A172 (cell line): ENCODE data around the gene LMAN1L. TPM values are rescaled to one million over a fixed set of nuclear protein-coding genes. Genes with fewer than 3 reads are reported as not detected.

Experiments
- DNase-seq: peaks from one replicate; pipeline ENCODE4 v3.0.0-alpha.2; 2015; ENCODE audit warnings: low spot score
- total RNA-seq: library from RNA; depleted of rRNA; stranded (reverse); fragments of >200 nt; shearing (Covaris generic); gene quantifications from 2 replicates; pipeline ENCODE4 v1.2.3, GENCODE V29; 2014

The LMAN1L gene
- total RNA-seq, 1 experiment from 2014 or later, result not detected

DNA sequence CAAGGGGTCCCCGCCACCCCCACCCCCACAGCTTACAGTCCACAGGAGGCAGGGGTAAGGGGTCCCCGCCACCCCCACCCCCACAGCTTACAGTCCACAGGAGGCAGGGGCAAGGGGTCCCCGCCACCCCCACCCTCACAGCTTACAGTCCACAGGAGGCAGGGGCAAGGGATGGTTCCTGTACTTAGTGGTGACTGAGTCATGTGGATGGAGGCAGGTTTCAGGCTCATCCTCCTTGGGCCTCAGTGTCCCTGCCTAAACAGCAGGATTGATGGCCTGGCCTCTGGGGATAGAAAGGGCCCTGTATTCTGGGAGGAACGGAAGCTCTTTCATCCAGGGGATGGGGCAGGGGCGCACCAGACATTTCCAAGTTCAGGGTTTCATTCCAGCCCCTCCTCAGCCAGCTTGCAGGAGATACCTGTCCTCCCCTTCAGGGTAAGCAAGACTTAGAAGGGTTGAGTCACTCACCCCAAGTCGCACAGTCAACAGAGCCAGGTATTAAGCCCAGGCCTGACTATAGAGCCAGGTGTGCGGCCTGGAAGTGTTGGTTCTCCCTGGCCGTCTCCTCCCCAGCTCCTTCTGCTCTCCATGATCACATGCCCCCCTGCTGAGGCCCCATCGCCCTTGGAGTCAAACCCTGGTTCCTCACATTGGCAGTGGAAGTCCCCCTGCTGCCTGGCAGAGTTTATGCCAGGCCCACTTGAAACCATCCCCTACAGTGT, 18.2 kb upstream of the LMAN1L start:
- no peak for DNase-seq

DNA sequence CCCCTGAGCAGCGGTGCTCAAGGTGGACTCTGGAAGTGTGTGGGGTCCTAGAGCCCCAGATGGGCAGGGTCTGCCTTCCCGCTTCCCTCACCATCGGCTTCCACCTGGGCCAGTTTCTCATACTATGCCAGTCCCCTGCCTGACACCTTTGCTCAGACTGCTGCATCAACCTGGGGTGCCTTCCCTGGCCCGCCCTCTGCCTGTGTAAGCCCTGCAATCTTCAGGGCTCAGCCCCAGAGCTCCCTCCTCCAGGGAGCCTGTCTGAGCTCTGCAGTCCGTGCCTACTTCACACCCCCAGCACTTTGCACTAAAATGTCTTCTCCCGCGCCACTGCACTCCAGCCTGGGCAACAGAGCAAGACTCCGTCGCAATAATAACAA, 17.7 kb upstream of the LMAN1L start:
- no peak for DNase-seq

DNA sequence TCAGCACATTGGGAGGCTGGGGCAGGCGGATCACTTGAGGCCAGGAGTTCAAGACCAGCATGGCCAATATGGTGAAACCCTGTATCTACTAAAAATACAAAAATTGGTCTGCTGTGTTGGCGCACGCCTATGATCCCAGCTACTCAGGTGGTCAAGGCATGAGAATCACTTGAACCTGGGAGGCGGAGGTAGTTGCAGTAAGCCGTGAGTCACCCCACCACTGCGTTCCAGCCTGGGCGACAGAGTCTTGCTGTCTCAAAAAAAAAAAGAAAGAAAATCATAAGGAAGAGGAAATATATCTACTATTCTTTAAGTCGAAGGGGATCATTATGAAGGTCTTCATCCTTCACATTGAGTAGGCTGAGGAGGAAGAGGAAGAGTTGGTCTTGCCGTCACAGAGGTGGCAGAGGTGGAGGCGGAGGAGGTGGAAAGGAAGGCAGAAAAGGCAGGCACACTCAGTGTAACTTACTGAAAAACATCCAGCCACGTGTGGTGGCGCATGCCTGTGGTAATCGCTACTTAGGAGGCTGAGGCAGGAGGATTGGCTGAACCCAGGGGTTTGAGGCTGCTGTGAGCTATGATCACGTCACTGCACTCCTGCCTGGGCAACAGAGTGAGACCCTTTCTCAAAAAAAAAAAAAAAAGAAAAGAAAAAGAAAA, 16.5 kb upstream of the LMAN1L start:
- DNase-seq, result no peak

DNA sequence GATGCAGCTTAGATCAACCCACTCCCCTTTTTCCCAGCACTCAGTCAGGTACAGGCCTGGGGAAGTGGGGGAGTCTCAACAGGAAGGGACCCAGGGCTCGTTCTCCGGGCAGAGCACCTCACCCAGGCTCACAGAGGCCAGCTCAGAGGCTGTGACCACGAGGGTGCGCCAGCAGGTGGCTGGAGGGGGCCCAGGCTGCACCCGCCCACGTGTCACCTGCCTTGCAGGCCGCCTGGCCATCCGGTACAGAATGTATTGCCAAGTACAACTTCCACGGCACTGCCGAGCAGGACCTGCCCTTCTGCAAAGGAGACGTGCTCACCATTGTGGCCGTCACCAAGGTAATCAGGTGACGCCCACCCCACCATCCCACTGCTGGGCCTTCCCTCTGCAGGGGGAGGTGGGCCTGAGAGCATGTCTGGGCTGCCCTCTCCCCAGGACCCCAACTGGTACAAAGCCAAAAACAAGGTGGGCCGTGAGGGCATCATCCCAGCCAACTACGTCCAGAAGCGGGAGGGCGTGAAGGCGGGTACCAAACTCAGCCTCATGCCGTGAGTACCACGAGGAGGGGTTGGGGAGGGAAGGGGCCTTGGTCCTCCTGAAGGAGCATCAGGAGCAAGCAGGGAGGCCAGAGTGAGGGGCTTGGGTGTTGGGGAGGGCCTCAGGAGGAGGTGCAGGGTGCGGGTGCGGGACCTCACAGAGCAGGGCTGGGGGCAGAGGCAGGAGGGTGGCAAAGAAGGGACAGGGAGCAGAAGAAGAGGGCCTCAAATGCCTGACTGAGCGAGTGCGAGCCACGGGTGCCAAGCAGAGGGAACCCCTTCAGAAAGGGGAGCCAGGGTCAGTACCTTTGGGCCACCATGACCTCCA, 14.0 kb upstream of the LMAN1L start:
- no peak for DNase-seq

DNA sequence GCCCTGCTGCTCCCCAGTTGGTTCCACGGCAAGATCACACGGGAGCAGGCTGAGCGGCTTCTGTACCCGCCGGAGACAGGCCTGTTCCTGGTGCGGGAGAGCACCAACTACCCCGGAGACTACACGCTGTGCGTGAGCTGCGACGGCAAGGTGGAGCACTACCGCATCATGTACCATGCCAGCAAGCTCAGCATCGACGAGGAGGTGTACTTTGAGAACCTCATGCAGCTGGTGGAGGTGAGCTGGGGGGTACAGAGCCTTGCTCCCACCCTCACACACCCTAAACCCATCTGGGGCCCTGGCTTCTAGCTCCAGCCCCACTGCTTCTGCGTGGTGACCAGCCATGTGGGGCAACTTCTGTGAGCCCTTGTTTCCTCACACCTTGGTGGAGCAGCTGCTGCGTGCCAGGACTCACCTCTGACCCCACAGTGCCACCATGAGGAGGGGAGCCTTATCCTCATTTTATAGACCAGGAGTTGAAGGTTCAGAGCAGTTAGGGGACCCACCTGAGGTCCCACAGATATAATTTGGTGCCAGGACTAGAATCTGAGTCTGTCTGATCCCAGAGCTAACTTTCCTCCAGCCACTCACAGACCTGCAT, 13.3 kb upstream of the LMAN1L start:
- DNase-seq, result no peak

DNA sequence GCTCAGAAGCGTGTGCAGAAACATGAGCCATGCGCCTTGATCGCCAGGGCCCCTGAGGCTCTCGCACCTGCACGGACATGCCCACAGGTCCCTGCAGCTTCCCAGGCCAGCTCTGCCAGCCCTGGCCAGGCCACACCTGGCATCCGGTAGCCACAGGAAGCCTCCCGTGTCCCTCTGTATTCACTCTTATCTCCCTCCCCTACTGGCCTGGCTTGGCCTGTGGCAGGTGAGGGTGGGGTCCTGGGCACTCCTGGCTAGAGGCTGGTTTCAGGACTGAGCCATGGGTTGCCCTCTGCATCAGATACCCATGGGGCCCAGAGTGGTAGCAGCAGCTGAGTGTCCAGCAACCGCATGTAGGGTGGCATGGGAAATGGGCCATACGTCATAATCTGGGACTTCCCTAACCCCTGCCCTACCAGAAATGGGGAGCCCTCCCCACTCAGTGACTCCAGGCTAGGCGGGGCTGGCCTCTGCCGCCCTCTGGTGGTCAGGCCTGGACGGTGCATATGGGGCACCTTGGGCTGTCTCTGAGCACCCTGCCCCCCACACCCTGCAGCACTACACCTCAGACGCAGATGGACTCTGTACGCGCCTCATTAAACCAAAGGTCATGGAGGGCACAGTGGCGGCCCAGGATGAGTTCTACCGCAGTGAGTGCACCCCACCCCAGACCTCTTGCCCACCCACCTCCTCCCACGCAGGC, 12.6 kb upstream of the LMAN1L start:
- DNase-seq, result peak; percentile 87

DNA sequence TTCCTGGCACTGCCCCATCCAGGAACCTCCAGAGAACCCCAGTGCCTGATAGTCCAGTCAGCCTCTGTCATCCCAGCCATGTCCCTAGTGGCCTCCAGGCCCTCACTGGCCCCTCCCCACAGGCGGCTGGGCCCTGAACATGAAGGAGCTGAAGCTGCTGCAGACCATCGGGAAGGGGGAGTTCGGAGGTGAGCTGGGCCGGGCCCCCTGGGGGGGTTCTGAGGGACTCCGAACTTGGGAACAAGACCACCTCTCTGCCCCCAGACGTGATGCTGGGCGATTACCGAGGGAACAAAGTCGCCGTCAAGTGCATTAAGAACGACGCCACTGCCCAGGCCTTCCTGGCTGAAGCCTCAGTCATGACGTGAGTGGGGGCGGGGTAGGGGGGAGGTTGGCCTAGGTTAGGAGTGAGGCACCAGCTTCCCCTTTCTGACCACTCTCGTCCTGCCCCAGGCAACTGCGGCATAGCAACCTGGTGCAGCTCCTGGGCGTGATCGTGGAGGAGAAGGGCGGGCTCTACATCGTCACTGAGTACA, 12.0 kb upstream of the LMAN1L start:
- no peak for DNase-seq

DNA sequence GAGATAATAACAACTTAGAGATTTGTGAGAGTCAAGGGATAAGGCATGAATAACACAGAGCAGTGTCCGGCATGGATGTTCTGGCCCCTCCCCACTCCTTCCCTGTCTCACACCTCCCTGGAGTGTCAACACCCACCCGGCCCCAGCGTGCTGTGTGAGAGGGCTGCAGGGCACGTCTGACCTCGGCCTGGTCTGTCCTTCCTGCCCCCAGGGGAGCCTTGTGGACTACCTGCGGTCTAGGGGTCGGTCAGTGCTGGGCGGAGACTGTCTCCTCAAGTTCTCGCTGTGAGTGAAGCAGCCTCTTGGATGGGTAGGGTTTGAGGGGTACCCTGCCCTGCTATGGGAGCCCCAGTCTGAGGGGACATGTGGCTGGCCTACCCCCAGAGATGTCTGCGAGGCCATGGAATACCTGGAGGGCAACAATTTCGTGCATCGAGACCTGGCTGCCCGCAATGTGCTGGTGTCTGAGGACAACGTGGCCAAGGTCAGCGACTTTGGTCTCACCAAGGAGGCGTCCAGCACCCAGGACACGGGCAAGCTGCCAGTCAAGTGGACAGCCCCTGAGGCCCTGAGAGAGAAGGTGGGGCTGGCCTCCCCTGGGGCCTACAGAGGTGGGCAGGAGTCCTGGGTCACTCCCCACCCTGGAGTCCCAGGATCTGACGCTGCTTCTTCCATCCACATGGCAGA, 11.2 kb upstream of the LMAN1L start:
- DNase-seq, result no peak

DNA sequence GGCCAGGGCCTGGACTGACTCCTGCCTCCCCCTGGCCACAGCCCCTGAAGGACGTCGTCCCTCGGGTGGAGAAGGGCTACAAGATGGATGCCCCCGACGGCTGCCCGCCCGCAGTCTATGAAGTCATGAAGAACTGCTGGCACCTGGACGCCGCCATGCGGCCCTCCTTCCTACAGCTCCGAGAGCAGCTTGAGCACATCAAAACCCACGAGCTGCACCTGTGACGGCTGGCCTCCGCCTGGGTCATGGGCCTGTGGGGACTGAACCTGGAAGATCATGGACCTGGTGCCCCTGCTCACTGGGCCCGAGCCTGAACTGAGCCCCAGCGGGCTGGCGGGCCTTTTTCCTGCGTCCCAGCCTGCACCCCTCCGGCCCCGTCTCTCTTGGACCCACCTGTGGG, 10.3 kb upstream of the LMAN1L start:
- DNase-seq, result no peak

DNA sequence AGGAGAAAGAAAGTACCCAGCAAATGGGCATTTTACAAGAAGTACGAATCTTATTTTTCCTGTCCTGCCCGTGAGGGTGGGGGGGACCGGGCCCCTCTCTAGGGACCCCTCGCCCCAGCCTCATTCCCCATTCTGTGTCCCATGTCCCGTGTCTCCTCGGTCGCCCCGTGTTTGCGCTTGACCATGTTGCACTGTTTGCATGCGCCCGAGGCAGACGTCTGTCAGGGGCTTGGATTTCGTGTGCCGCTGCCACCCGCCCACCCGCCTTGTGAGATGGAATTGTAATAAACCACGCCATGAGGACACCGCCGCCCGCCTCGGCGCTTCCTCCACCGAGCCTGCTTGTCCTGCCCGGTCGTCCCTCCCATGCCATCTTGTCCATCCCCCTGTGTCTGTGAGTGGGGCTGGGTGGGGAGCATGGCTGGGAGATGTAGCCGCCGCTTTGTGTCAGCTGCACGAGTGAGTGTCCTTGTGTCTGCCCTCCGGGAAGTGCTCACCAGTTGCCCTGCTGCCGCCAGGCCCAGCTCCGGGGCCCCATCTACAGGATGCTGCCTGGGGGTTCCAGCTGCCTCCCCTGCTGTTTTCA, 9.7 kb upstream of the LMAN1L start:
- no peak for DNase-seq

DNA sequence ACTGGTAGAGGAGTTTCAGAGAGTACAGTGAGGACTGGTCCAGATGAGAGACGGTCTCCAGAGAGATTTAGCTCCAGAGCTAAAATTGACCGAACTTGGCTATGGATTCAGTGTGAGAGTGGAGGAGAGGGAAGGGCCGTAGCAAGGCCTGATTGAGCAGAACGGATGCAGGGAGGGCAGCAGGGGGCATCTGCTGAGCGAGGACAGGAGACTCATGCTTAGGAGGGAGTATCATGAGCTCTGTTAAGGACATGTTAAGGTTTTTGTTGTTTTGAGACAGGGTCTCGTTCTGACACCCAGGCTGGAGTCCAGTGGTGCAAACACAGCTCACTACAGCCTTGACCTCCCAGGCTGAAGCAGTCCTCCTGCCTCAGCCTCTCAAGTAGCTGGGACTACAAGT, 7.7 kb upstream of the LMAN1L start:
- no peak for DNase-seq

DNA sequence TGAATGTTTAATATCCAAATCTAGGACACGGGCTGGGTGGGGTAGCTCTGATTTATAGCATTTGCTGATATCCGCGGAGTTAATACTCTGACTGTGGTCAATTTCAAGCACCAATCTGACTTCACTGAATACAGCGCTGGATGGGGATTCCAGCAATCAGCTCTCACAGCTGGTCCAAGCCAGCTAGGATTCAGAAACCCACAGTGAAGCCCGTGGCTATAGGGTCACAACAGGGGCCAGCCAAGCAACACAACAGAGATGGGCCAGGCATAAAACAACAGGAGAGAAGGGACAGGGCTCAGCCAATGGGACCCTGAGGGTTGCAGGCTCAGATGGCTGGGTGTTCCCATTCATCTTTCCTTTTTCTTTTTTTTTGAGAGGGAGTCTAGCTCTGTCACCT, 5.4 kb upstream of the LMAN1L start:
- DNase-seq, result no peak

DNA sequence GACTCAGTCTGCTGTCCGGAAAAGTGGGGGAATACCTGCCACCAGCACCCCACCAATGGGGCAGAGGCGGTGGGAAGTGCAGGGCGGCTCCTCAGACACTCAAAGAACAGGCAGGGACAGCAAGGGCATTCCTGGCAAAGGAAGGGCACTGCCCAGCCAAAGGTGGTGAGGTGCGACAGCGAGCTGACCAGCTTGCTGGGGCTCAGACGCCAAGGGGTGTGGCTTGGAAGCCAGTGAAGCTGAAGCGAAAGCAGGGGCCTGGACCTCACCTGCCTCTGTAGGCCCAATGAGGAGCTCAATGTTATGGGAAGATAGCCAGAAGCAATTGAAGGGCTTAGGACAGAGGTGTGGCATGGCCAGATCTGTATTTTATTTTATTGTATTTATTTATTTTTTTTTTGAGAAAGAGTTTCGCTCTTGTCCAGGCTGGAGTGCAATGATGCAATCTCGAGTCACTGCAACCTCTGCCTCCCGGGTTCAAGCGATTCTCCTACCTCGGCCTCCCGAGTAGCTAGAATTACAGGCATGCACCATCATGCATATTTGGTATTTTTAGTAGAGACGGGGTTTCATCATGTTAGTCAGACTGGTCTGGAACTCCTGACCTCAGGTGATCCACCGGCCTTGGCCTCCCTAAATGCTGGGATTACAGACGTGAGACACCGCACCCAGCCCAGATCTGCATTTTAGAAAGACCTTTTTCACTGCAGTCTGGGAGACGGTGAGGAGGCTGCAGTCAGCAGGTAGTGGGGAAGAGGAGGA, 4.4 kb upstream of the LMAN1L start:
- DNase-seq, result no peak

DNA sequence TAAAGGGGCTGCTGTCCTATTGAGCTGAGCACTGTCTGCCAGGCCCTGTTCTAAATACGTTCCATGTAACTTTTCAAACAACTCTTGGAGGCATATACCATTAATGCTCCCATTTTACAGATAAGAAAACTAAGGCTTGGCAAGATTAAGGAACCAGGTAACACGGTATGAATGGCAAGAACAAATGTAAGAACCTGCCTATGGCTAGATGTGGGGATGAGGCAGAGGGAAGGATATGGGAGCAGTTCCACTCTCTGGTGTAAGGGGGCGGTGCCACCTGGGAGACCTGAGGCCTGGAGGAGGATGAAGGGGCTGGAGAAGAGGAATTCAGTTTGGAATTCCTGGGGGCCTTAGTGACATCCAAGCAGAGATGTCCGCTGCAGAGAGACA, 3.8 kb upstream of the LMAN1L start:
- no peak for DNase-seq

DNA sequence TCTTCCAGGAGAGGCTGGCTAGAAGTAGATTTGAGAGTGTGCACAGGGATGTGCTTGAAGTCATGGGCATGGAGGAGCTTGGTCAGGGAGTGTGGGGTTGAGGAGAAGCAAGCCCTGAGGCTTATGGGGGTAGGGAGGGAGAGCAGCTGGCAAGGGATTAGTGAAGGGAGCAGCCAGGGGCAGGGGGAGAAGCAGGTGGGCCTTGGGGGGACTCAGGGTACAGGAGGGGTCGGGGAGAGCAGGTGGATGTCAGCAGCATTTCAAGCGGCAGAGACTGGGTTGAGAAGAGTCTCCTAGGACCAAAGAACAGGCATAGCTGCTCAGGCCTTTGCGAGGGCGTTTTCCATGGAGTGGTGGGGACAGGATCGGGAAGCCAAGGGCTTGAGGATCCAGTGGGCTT, 3.4 kb upstream of the LMAN1L start:
- DNase-seq, result no peak

DNA sequence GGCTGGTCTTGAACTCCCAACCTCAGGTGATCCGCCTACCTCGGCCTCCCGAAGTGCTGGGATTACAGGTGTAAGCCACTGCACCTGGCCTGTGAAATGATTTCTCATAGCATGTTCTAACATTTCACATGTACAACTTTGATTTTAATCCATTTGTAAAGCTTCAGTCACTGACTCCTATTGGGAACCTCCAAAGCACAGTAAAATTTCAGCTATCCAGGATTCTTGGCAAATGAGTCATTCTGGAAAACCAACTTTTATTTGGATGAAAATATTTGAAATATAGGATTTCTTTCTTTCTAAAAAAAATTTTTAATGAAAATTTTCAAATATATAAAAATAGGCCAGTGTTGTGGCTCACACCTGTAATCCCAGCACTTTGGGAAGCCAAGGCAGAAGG, 2.7 kb upstream of the LMAN1L start:
- no peak for DNase-seq

DNA sequence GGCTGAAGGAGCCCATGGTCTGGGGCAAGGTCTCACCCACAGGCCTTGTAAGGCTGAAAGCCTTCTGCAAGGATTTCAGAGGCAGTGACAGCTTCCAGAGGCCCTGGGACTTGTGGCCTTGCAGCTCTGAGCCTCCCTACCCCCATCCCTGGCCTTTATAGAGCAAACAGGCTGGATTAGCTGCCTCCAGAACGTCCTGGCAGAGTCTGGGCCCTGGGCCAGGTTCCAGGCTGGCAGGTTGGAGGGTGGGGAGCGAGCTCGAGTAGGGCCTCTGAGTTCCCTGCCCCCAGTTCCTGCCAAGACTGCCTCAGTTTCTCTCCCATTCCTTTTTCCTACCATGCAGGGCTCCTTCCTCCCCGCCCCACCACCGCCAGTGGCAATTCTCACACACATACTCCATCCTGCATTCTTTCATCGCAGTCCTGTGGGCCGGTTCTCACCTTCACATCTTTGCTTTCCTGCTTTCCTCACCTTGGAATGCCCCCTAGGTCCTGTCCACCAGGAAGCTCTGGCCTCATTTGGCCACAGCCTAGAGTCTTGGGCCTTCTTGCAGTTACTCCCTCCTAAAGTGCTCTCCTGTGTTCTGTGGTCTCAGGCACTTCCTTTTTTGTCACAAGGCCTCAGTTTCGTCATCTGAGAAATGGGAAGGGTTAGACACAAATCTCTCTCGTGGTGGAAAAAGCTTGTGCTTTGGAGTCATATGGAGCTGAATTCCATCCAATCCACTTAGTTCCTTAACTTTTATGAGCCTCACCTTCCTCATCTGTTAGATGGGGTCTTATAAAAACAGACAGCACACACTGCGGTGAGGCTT, 2.7 kb downstream of the LMAN1L start:
- DNase-seq, result no peak

DNA sequence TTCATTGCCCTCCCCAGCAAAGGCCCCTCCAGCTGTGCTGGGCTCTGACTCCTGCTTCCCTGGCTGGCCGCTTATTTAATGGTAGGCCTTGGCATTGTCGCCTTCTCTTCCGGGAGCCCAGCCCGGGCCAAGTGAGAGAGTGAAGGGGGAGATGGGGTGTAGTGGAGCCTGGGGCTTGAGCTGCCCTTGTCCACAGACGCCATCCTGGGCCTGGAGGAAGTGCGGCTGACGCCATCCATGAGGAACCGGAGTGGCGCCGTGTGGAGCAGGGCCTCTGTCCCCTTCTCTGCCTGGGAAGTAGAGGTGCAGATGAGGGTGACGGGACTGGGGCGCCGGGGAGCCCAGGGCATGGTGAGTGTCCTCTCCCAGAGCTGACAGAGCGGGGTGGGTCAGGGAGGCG, 3.3 kb downstream of the LMAN1L start:
- no peak for DNase-seq
